MCF 10A (cell line): Measurements from ENCODE around the gene TTC16. TPM values are rescaled to one million over a fixed set of nuclear protein-coding genes. Genes with fewer than 3 reads are reported as not detected.

Source experiments
- BruUV-seq: library from RNA; stranded (reverse); fragments of 400-500 nt; replicated peaks from 2 replicates; lab custom pipeline; 2021; lab: Mats Ljungman, UMichigan
- CTCF ChIA-PET: fragments of 300-600 bp; sonication (Branson Sonifier 250); formaldehyde crosslinking; extraction: SDS; loops from one replicate; lab custom pipeline; 2021; ENCODE audit warnings: antibody characterized with exemption, inconsistent platforms; lab: Yijun Ruan, JAX
- POLR2A ChIA-PET: fragments of 300-600, 350-650 bp; sonication (Branson Sonifier 250); formaldehyde crosslinking; extraction: SDS; loops from one replicate; lab custom pipeline; 2020; ENCODE audit warnings: antibody characterized with exemption, inconsistent platforms; lab: Yijun Ruan, JAX
- DNase-seq: peaks from one replicate; pipeline ENCODE4 v3.0.0-alpha.2; 2018; ENCODE audit not compliant: unreplicated experiment
- H3K27ac Mint-ChIP-seq: one replicate; pipeline ENCODE4 v1.8.0; 2022; ENCODE audit warnings: mild to moderate bottlenecking, low read depth, mixed read lengths; ENCODE audit not compliant: unreplicated experiment
- H3K27me3 Mint-ChIP-seq: one replicate; pipeline ENCODE4 v1.8.0; 2022; ENCODE audit warnings: mixed read lengths; ENCODE audit not compliant: insufficient read depth, unreplicated experiment
- H3K36me3 Mint-ChIP-seq: one replicate; pipeline ENCODE4 v1.8.0; 2022; ENCODE audit warnings: mild to moderate bottlenecking, moderate library complexity, mixed read lengths; ENCODE audit not compliant: insufficient read depth, unreplicated experiment
- H3K4me1 Mint-ChIP-seq: one replicate; pipeline ENCODE4 v1.8.0; 2022; ENCODE audit warnings: mixed read lengths; ENCODE audit not compliant: insufficient read depth, unreplicated experiment
- H3K4me3 Mint-ChIP-seq: one replicate; pipeline ENCODE4 v1.8.0; 2022; ENCODE audit warnings: mild to moderate bottlenecking, moderate library complexity, mixed read lengths; ENCODE audit not compliant: unreplicated experiment
- H3K9me3 Mint-ChIP-seq: one replicate; pipeline ENCODE4 v1.8.0; 2022; ENCODE audit warnings: mixed read lengths; ENCODE audit not compliant: unreplicated experiment
- intact Hi-C: fragments of 100-400 bp; cut with micrococcal nuclease; formaldehyde crosslinking; loops from 2 replicates; pipeline ENCODE4 v1.14.1; 2022
- total RNA-seq: library from RNA; stranded (reverse); gene quantifications from 2 replicates; pipeline ENCODE4 v1.2.3, GENCODE V29; 2022
- TF ChIP-seq, protein P1 (sequence below): fragments of 200-600 bp; IDR thresholded peaks from one replicate; pipeline ENCODE4 v1.8.0; 2022; ENCODE audit warnings: antibody characterized with exemption, mild to moderate bottlenecking; ENCODE audit not compliant: unreplicated experiment

The TTC16 gene
- total RNA-seq, 1 experiment from 2014 or later = 0.19 TPM

DNA sequence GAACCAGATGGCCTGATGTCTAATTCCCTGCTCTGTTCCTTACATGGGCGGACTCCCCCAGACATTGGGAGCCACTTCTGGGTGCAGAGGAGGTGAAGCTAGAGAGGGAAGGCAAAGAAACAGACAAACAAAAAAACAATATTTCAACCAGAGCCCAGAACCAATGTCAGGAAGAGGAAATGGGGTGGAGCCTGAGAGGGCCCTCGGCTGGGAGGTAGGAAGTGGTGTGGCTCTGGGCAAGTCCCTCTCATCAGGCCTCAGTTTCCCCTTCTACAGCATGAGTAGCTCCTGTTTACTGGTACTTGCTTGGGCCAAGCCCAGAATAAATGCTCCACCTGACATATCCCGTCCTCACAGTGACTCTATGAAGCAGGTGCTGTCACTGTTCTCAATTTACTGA is 51.5 kb downstream of the TTC16 start:
- no peaks in the 10 kb centered on the region for H3K36me3 Mint-ChIP-seq
- no TSS peak for BruUV-seq
- intact Hi-C loops = no loop called here
- TF ChIP-seq, protein P1, sequence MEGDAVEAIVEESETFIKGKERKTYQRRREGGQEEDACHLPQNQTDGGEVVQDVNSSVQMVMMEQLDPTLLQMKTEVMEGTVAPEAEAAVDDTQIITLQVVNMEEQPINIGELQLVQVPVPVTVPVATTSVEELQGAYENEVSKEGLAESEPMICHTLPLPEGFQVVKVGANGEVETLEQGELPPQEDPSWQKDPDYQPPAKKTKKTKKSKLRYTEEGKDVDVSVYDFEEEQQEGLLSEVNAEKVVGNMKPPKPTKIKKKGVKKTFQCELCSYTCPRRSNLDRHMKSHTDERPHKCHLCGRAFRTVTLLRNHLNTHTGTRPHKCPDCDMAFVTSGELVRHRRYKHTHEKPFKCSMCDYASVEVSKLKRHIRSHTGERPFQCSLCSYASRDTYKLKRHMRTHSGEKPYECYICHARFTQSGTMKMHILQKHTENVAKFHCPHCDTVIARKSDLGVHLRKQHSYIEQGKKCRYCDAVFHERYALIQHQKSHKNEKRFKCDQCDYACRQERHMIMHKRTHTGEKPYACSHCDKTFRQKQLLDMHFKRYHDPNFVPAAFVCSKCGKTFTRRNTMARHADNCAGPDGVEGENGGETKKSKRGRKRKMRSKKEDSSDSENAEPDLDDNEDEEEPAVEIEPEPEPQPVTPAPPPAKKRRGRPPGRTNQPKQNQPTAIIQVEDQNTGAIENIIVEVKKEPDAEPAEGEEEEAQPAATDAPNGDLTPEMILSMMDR = no peak
- no peak overlapping the region for H3K27ac Mint-ChIP-seq
- no peak for DNase-seq
- peaks cover 7% of the 10 kb centered on the region for H3K9me3 Mint-ChIP-seq
- ChIA-PET CTCF (interaction anchor here (0.6 to 2.6 kb wide), 4 partner anchors 17 to 154 kb away, joined by 3 to 6 read pairs (median 6); partner anchors contain the start of gene TTC16), POLR2A (interaction anchor here (4.9 kb wide), 1 partner anchor 27 kb away, joined by 50 read pairs; no protein-coding TSS in a partner anchor)
- H3K27me3 Mint-ChIP-seq = peaks cover 8% of the 10 kb centered on the region
- no peaks in the 10 kb centered on the region for H3K4me1 Mint-ChIP-seq
- H3K4me3 Mint-ChIP-seq = no peak overlapping the region

DNA sequence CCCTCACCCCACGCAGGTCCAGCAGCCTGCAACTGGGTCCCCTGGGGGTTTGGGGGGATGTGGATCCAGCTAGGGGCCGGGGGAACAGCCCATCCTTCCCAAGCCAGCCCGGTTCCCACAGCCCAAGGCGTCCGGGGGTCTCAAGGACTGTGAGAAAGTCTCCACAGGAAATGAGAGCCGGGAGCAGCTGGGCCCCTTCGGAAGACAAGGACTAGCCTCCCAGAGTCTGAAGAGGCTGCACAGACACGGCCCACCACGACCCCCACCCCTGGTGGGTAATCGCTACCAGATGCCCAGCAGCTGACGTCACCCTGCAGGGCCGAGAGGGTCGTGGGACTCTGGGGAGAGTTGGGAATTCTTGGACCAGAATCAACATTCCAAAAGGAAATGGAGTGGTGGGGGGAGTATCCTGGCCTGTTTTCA is 52.0 kb downstream of the TTC16 start:
- ChIA-PET POLR2A (interaction anchor here (2.0 to 4.9 kb wide), 2 partner anchors 27 to 33 kb away, joined by 7 to 50 read pairs; partner anchors contain the start of gene TOR2A), CTCF (interaction anchor here (0.6 to 2.6 kb wide), 4 partner anchors 17 to 154 kb away, joined by 3 to 6 read pairs (median 4); no protein-coding TSS in a partner anchor)
- TF ChIP-seq, protein P1 = no peak
- Mint-ChIP-seq H3K36me3 (no peaks in the 10 kb centered on the region), H3K4me3 (no peak overlapping the region), H3K4me1 (no peaks in the 10 kb centered on the region), H3K27me3 (peaks cover 3% of the 10 kb centered on the region), H3K27ac (no peak overlapping the region), H3K9me3 (peaks cover 7% of the 10 kb centered on the region)
- DNase-seq = no peak
- no TSS peak for BruUV-seq
- intact Hi-C loops = no loop called here

DNA sequence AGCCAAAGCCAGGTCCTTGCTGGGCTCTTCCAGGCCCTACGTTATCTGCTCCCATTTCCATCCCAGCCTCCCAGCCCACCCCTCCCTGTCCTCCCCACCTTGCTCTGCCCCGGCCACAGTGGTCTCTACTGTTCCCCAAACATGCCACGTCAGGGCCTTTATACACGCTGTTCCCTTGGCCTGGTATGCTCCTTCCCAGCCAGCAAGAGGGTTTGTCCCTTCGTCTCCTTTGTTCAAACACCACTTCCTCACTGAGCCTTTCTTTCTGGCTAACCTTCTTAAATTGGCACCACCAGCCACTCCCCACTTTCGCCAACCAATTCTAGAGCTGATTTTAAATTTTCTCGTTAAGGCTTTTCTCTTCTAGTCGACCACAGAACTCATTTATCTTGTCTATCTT is 52.8 kb downstream of the TTC16 start:
- ChIA-PET CTCF (interaction anchor here (1.4 to 1.8 kb wide), 3 partner anchors 16 to 29 kb away, joined by 3 to 6 read pairs (median 3); no protein-coding TSS in a partner anchor), POLR2A (interaction anchor here (2.0 to 4.9 kb wide), 2 partner anchors 28 to 33 kb away, joined by 7 to 50 read pairs; partner anchors contain the start of gene TOR2A)
- Mint-ChIP-seq H3K4me1 (no peaks in the 10 kb centered on the region), H3K27me3 (no peaks in the 10 kb centered on the region), H3K9me3 (peaks cover 7% of the 10 kb centered on the region), H3K27ac (no peak overlapping the region), H3K4me3 (no peak overlapping the region), H3K36me3 (no peaks in the 10 kb centered on the region)
- no peak for DNase-seq
- TF ChIP-seq, protein P1 = no peak
- no TSS peak for BruUV-seq
- intact Hi-C loops = no loop called here

DNA sequence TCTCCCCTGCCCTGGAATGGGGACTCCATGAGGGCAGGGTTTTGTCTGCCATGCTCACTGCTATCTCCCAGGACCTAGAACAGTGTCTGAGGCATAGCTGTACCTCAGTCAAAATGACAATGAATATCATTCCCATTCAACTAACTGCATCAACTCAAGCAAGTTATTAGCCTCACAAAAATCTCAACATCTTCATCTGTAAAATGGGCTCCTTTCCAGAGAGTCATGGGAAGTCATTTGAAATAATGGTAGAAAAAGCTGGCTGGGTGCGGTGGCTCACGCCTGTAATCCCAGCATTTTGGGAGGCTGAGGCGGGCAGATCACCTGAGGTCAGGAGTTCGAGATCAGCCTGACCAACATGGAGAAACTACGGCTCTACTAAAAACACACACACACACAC is 53.2 kb downstream of the TTC16 start:
- TF ChIP-seq, protein P1 = no peak
- H3K27ac Mint-ChIP-seq = no peak overlapping the region

More for the DNA sequence above, 53.2 kb downstream of the TTC16 start:
- DNase-seq = no peak
- ChIA-PET CTCF (interaction anchor here (0.6 to 1.4 kb wide), 2 partner anchors 15 to 187 kb away, joined by 3 to 4 read pairs; no protein-coding TSS in a partner anchor), POLR2A (interaction anchor here (2.0 to 4.9 kb wide), 2 partner anchors 29 to 34 kb away, joined by 7 to 50 read pairs; partner anchors contain the start of gene TOR2A)
- no peaks in the 10 kb centered on the region for H3K36me3 Mint-ChIP-seq
- no peaks in the 10 kb centered on the region for H3K4me1 Mint-ChIP-seq
- H3K27me3 Mint-ChIP-seq = no peaks in the 10 kb centered on the region
- intact Hi-C loops = no loop called here
- peaks cover 7% of the 10 kb centered on the region for H3K9me3 Mint-ChIP-seq
- BruUV-seq = no TSS peak
- no peak overlapping the region for H3K4me3 Mint-ChIP-seq
